Hematopoietic multipotent progenitor cell treated with erythropoietin and hydrocortisone succinate and interleukin-3 and kit ligand, for 17 days (in vitro differentiated cells): Measurements from ENCODE around the gene NETO2.
"Not testable (repeated sequence)": the region's sequence is repeated elsewhere in the genome, so short reads cannot be mapped to it uniquely, and the experiment has no call there.

Experiments
- DNase-seq: peaks from one replicate; pipeline ENCODE4 v3.0.0-alpha.2; 2015; ENCODE audit warnings: low spot score

Gene NETO2

GRCh38 chr16:47064775-47065174 lies 79.0 kb downstream of the NETO2 start:
- no peak for DNase-seq

GRCh38 chr16:47063011-47063724 lies 80.6 kb downstream of the NETO2 start:
- DNase-seq, result no peak

GRCh38 chr16:47061204-47061603 lies 82.5 kb downstream of the NETO2 start:
- no peak for DNase-seq

GRCh38 chr16:47060596-47060995 lies 83.1 kb downstream of the NETO2 start:
- DNase-seq, result no peak

DNA sequence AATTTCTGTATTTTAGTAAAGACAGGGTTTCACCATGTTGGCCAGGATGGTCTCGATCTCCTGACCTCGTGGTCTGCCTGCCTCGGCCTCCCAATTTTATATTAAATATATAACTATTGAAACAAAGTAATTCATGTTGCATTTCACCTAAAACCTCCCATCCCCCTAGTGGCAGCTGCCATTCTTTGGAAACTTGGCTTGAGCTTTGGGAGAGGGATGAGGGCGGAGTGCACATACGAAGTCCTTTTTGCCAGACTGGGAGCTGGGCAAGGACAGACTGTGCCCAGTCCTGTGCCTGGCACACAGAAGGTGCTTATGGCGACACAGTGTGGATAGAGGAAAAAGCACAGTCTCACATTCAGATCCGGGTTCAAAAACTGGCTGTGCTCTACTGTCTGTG lies 83.8 kb downstream of the NETO2 start:
- no peak for DNase-seq

- not testable (repeated sequence) for DNase-seq
Measured at GRCh38 chr16:47059130-47059529, 84.6 kb downstream of the NETO2 start.

- DNase-seq, result no peak
Measured at GRCh38 chr16:47058295-47059086, 85.3 kb downstream of the NETO2 start.

- DNase-seq, result no peak
Measured at GRCh38 chr16:47057630-47057993, 86.1 kb downstream of the NETO2 start.

DNA sequence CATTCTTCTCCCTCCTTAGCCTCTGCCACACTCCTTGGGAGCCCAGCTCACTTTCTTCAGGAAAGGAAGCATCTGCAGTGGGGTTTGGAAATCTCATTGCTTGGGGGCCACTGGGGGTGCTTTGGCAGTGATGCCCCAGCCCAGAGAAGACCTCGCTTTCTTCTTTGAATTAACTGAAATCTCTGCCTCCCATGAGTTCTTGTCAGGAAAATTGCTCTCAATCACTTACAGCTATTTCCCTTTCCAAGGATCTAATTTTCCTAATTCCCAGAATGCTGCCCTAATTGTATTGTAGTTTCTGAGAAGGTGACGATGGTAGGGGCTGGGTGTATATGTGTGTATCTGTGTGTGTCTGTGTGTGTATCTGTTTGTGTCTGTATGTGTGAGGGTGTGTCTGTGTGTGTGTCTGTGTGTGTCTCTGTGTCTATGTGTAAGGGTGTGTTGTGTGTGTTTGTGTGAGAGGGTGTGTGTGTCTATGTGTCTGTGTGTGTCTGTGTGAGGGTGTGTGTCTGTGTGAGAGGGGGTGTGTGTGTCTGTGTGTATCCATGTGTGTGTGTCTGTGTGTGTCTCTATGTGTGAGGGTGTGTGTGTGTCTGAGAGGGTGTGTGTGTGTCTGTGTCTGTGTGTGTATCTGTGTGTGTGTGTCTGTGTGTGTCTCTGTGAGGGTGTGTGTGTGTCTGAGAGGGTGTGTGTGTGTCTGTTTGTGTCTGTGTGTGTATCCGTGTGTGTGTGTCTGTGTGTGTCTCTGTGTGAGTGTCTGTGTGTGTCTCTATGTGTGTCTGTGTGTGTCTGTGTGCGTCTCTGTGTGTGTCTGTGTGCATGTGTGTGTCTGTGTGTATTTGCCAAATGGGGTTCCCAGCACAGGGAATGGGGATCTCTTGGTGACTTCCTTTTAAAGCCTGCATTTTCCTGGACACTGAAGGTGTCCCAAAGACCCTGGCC lies 86.8 kb downstream of the NETO2 start:
- no peak for DNase-seq

- DNase-seq, result not testable (repeated sequence)
Measured at GRCh38 chr16:47056061-47056460, 87.7 kb downstream of the NETO2 start.

GRCh38 chr16:47055136-47055885 lies 88.4 kb downstream of the NETO2 start:
- DNase-seq, result no peak

DNA sequence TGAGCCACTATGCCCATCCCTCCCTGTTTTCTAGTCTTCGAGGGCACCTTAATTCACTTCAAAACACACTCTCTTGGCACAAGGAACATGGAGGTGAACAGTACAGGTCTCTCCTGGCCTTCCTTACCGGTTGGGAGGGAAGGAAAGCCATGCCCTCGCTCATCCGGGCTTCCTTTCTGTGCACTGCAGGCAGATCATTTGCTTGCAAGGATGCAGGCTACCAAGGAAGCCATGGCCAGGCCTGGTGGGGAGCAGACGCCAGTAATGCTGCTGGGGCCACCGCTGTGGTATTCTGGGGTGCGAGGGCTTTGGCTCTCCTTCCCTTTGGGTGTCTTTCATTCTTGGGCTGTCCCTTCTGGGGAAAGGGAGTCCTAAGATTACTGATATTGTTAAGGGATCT lies 89.4 kb downstream of the NETO2 start:
- no peak for DNase-seq

DNA sequence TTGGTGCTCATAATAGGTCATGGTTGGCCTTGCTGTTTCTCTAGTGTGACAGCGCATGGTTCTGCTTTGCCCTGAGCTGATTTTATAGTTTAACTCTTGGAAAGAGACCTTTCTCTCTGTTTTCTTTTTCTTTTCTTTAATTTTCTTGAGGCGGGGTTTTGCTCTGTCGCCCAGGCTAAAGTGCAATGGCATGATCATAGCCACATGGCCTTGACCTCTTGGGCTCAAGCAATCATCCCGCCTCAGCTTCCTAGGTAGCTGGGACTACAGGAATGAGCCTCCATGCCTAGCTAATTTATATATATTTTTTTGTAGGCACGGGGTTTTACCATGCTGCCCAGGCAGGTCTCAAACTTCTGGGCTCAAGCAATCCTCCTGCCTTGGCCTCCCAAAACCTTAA lies 89.8 kb downstream of the NETO2 start:
- no peak for DNase-seq

DNA sequence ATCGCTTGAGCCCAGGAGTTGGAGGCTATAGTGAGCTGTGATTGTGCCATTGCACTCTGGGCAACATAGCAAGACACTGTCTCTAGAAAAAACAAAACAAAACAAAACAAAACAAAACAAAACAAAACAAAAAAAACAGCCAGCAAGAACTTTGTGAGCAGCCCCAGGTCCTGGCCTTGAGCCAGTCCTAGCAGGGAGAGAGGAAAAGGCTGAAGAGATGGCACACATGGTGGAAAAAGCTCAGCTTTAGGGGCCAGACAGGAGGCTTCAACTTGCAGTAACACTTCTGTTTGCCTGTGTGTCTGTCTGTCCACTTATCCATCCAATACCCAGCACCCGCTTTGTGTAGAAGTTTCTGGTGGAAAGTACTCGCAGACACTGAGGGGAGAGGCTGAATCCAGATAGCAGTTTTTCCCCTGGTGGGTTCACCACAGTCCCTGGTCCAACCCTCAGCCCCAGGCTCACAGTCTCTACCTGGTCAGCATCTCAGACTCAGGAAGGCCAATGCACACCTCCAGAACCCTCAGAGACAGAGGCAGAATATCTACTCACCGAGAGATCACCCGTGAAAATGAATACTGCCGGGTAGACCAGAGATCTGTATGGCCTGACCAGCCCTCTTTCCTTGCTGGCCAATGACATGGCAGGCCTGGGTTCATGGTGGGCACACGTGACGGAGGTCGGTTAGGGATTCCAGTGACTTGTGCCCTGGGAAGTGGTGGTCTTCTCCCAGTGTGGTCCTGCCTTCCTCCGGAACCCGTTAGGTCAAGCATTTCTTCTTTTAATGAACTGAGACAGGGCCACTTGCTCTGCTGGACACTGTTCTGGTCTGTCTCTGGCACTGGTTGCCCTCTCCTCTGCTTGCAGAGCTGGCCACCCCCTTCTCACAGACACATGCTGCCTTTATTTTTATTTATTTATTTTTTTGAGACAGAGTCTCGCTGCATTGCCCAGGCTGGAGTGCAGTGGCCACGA lies 90.8 kb downstream of the NETO2 start:
- DNase-seq, result no peak

DNA sequence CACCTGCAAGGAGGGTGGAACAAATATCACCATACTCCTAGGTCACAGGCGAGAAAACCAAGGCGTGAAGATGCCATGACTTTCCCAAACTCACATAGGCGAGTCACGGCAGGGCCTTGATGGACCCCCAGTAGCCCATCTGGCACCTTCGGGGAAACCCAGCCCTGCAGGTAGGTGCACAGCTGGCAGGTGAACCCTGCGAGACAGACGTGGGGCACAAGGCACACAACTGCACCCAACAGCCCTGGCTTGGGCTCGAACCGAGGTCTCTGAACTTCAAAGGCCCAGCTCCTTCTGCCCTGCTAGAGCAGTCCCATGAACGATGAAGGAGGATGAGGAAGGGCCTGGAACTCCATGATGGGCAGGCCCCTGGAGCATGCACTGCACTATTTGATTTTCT lies 92.7 kb downstream of the NETO2 start:
- DNase-seq, result no peak

GRCh38 chr16:47049901-47050583 lies 93.7 kb downstream of the NETO2 start:
- DNase-seq, result no peak

GRCh38 chr16:47047524-47048203 lies 96.1 kb downstream of the NETO2 start:
- DNase-seq, result no peak

- no peak for DNase-seq
Measured at GRCh38 chr16:47046726-47047523, 96.8 kb downstream of the NETO2 start.

- DNase-seq, result no peak
Measured at GRCh38 chr16:47045459-47045858, 98.3 kb downstream of the NETO2 start.
